ENCODE measurements around the gene GPR50. TPM values are rescaled to one million over a fixed set of nuclear protein-coding genes. Genes with fewer than 3 reads are reported as not detected.

The GPR50 gene
- total and polyA plus RNA-seq, 2 of the 8 experiments (the other 6 are each of a cell fraction or from before 2014, with no cell fraction given) = 1.6 to 1.9 TPM

GRCh38 chrX:151175283-151176062 lies 911 bp upstream of the GPR50 start (continued):
- no peak for TF ChIP-seq RXRA (IDR thresholded peaks at IDR 0.05; ENCODE audit: insufficient read depth, low read depth, low read length)
- TF ChIP-seq SIN3A (conservative IDR thresholded peaks at IDR 0.05 in 1 of 2, IDR thresholded peaks at IDR 0.05 in 1 of 2; ENCODE audit: low read depth in 1 of 2, low read length in 2 of 2) = no peak
- no peak for TF ChIP-seq POLR2AphosphoS5 (IDR thresholded peaks at IDR 0.05; ENCODE audit: low read depth, low read length)
- peak; percentile 68 for TF ChIP-seq EZH2 (IDR thresholded peaks at IDR 0.05; ENCODE audit: low read depth, low read length, severe bottlenecking)
